ENCODE data around the gene GRK4. TPM values are rescaled to one million over a fixed set of nuclear protein-coding genes. Genes with fewer than 3 reads are reported as not detected.

The GRK4 gene
- polyA plus RNA-seq, 1 of the 3 experiments (the other 2 are of a cell fraction), result 2.7 TPM

- peak overlapping the region; percentile 91 to 92 for H3K4me3 ChIP-seq (ENCODE audit: low read depth in 2 of 2, low read length in 1 of 2)
- no peaks in the 10 kb centered on the region for H3K27me3 ChIP-seq (ENCODE audit: insufficient read depth)
- H4K20me1 ChIP-seq (ENCODE audit: insufficient read depth), result peaks cover 14% of the 10 kb centered on the region
- DNase-seq, result peak; percentile 62
- H3K36me3 ChIP-seq (replicated peaks in 1 of 2; ENCODE audit: control insufficient read depth in 1 of 2, insufficient read depth in 2 of 2, low read length in 1 of 2), result peaks cover 0 to 1% of the 10 kb centered on the region in 2 experiments
- peaks cover 4 to 17% of the 10 kb centered on the region in 2 experiments; a peak in 2 of 4 replicates for H3K4me1 ChIP-seq (ENCODE audit: control insufficient read depth in 1 of 2, insufficient read depth in 2 of 2, low read depth in 1 of 2, low read length in 1 of 2)
- CTCF ChIA-PET, result interaction anchor here (0.7 to 4.9 kb wide), 10 partner anchors 10 to 601 kb away, joined by 3 to 45 read pairs (median 5); no protein-coding TSS in a partner anchor
- POLR2A ChIA-PET, result interaction anchor here (0.6 to 1.2 kb wide), 5 partner anchors 8 to 429 kb away, joined by 3 read pairs; no protein-coding TSS in a partner anchor
- 6% methylated on average over 7 of the region's 38 CpGs for WGBS (ENCODE audit: low lambda C conversion rate)
- peak overlapping the region in 1 of 2 experiments; percentile 43; a peak in 1 of 4 replicates for H3K27ac ChIP-seq (ENCODE audit: low read depth in 2 of 2, low read length in 1 of 2)
- peaks cover 35% of the 10 kb centered on the region for H3K79me2 ChIP-seq (ENCODE audit: insufficient read depth)
- H3K9me2 ChIP-seq, result no peaks in the 10 kb centered on the region
- H2AFZ ChIP-seq (ENCODE audit: low read depth), result peak overlapping the region; percentile 90
- peak overlapping the region; percentile 91 for H3K4me2 ChIP-seq
- H3K9me3 ChIP-seq, result no peaks in the 10 kb centered on the region
- 0 out of 2 replicates have a peak, but pooled peaks have one; percentile 9 for TF ChIP-seq MAX (IDR thresholded peaks at IDR 0.05; ENCODE audit: low read depth)
- no peak for TF ChIP-seq ELF1 (IDR thresholded peaks at IDR 0.05)
- peak overlapping the region; percentile 58 for H3K9ac ChIP-seq
- peaks cover 4% of the 10 kb centered on the region for H3F3A ChIP-seq (replicated peaks; ENCODE audit: insufficient read depth)
These were observed 648 bp downstream of the GRK4 start for GRCh38 chr4:2963966-2964471.

- H4K20me1 ChIP-seq (ENCODE audit: insufficient read depth), result peaks cover 11% of the 10 kb centered on the region
- POLR2A ChIA-PET, result no interaction called here
- H3K9me2 ChIP-seq, result no peaks in the 10 kb centered on the region
- H3K36me3 ChIP-seq (replicated peaks in 1 of 2; ENCODE audit: control insufficient read depth in 1 of 2, insufficient read depth in 2 of 2, low read length in 1 of 2), result no peaks in the 10 kb centered on the region
- 0 out of 2 replicates have a peak overlapping the region, but pooled peaks have one; percentile 90 for H2AFZ ChIP-seq (ENCODE audit: low read depth)
- no peaks in the 10 kb centered on the region for H3K27me3 ChIP-seq (ENCODE audit: insufficient read depth)
- no peak overlapping the region for H3K9ac ChIP-seq
- H3K9me3 ChIP-seq, result no peaks in the 10 kb centered on the region
- CTCF ChIA-PET, result interaction anchor here (2.1 to 4.9 kb wide), 2 partner anchors 9 to 14 kb away, joined by 6 to 45 read pairs; no protein-coding TSS in a partner anchor
- H3F3A ChIP-seq (replicated peaks; ENCODE audit: insufficient read depth), result peaks cover 4% of the 10 kb centered on the region
- peaks cover 27% of the 10 kb centered on the region for H3K79me2 ChIP-seq (ENCODE audit: insufficient read depth)
- peaks cover 4 to 17% of the 10 kb centered on the region in 2 experiments; a peak in 2 of 4 replicates for H3K4me1 ChIP-seq (ENCODE audit: control insufficient read depth in 1 of 2, insufficient read depth in 2 of 2, low read depth in 1 of 2, low read length in 1 of 2)
- no peak overlapping the region for H3K27ac ChIP-seq (ENCODE audit: low read depth in 2 of 2, low read length in 1 of 2)
- DNase-seq, result no peak
- 86% methylated on average over 5 of the region's 5 CpGs for WGBS (ENCODE audit: low lambda C conversion rate)
- H3K4me2 ChIP-seq, result peak overlapping the region; percentile 91
- peak overlapping the region; percentile 91 to 92 for H3K4me3 ChIP-seq (ENCODE audit: low read depth in 2 of 2, low read length in 1 of 2)
- TF ChIP-seq GATA2 (CRISPR knock-in tag; IDR thresholded peaks at IDR 0.05) (no peak), SMC3 (IDR thresholded peaks at IDR 0.05; ENCODE audit: low read depth, low read length) (no peak), NRF1 (IDR thresholded peaks at IDR 0.05; ENCODE audit: low read depth, low read length) (no peak), RXRA (IDR thresholded peaks at IDR 0.05; ENCODE audit: borderline replicate concordance, low read depth) (no peak), USF1 (IDR thresholded peaks at IDR 0.05; ENCODE audit: borderline replicate concordance, low read depth) (no peak), RAD21 (IDR thresholded peaks at IDR 0.05; ENCODE audit: low read length) (no peak), GABPA (IDR thresholded peaks at IDR 0.05; ENCODE audit: low read depth) (no peak), TEAD4 (IDR thresholded peaks at IDR 0.05; ENCODE audit: borderline replicate concordance, insufficient read depth) (no peak), ZBTB33 (IDR thresholded peaks at IDR 0.05; ENCODE audit: borderline replicate concordance, low read depth) (no peak), EZH2phosphoT487 (IDR thresholded peaks at IDR 0.05; ENCODE audit: borderline replicate concordance, low read depth) (no peak), USF2 (IDR thresholded peaks at IDR 0.05; ENCODE audit: borderline replicate concordance, low read depth, low read length) (no peak), RFX5 (IDR thresholded peaks at IDR 0.05; ENCODE audit: low read length) (no peak), POLR2AphosphoS5 (IDR thresholded peaks at IDR 0.05; ENCODE audit: low read depth, low read length) (no peak), CTCF (IDR thresholded peaks at IDR 0.05) (no peak)
These were observed 1.4 kb downstream of the GRK4 start for GRCh38 chr4:2964706-2965258.
